Tibial nerve (tissue), 4 donors: ENCODE data around the gene GIN1.

Experiments
- EP300 ChIP-seq, 2 donors: sonication (generic); formaldehyde crosslinking; IDR thresholded peaks; one replicate each; pipeline ENCODE4 v1.6.1; 2017; ENCODE audit warnings: antibody characterized with exemption in 2 of 2, mild to moderate bottlenecking in 1 of 2
- POLR2A ChIP-seq, 2 donors: fragments of 450-650 bp; IDR thresholded peaks; one replicate each; pipeline ENCODE4 v1.6.1; 2017; ENCODE audit warnings: antibody characterized with exemption in 2 of 2, mild to moderate bottlenecking in 2 of 2, moderate library complexity in 2 of 2
- TF ChIP-seq, protein P1 (sequence below), 5 experiments: fragments of 200-600 bp in 3 of 5; fragments of 450-650 bp in 2 of 5; sonication (generic) in 3 of 5; IDR thresholded peaks; one replicate each; pipeline ENCODE4 v1.5.1; 2016 to 2019; ENCODE audit warnings: antibody characterized with exemption in 5 of 5, mild to moderate bottlenecking in 3 of 5, moderate library complexity in 2 of 5

DNA sequence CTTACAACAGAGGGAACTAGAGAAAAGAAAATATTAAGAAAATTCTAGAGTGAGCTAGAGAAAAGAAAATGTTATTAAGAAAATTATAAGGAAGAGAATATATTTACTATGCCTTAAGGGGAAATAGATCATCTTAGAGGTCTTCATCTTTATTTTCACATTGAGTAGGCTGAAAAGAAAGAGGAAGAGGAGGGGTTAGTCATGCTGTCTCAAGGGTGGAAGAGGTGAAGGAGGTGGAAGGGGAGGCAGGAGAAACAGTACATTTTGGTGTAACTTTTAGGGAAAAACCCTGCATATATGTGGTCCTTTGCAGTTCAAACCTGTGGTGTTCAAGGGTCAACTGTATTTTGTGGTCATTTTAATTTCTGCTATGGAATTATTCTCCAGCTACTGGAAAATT is 46.8 kb upstream of the GIN1 start:
- TF ChIP-seq, protein P1, sequence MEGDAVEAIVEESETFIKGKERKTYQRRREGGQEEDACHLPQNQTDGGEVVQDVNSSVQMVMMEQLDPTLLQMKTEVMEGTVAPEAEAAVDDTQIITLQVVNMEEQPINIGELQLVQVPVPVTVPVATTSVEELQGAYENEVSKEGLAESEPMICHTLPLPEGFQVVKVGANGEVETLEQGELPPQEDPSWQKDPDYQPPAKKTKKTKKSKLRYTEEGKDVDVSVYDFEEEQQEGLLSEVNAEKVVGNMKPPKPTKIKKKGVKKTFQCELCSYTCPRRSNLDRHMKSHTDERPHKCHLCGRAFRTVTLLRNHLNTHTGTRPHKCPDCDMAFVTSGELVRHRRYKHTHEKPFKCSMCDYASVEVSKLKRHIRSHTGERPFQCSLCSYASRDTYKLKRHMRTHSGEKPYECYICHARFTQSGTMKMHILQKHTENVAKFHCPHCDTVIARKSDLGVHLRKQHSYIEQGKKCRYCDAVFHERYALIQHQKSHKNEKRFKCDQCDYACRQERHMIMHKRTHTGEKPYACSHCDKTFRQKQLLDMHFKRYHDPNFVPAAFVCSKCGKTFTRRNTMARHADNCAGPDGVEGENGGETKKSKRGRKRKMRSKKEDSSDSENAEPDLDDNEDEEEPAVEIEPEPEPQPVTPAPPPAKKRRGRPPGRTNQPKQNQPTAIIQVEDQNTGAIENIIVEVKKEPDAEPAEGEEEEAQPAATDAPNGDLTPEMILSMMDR (IDR thresholded peaks at IDR 0.05): no peak
- TF ChIP-seq POLR2A (IDR thresholded peaks at IDR 0.05) (no peak), EP300 (IDR thresholded peaks at IDR 0.05) (no peak)
